HG03521 (cell line): Measurements from ENCODE around the gene CAMK1D.

Source experiments
- ATAC-seq: cut with Tn5 transposase; IDR thresholded peaks from one replicate; pipeline ENCODE4 v1.9.1; 2021; ENCODE audit warnings: mild to moderate bottlenecking, moderate library complexity; ENCODE audit not compliant: unreplicated experiment

Gene CAMK1D

GRCh38 chr10:12459762-12460161, 110.4 kb downstream of the CAMK1D start:
- ATAC-seq: no peak

DNA sequence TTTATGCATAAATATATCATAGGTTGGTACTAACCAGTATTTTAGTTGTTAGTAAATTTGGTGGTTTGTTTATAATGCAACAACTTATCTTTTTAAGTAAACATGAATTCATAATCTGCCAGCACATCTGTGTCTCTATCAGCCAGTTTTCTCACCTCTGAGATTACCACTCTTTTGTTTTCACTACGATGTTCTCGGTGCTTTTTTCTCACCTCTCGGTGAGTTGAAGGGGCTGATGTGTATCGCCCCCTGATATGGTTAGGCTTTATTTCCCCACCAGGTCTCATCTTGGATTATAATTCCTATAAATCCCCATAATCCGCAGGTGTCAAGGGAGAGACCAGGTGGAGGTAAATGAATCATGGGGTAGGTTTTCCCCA, 114.1 kb downstream of the CAMK1D start:
- no peak for ATAC-seq

DNA sequence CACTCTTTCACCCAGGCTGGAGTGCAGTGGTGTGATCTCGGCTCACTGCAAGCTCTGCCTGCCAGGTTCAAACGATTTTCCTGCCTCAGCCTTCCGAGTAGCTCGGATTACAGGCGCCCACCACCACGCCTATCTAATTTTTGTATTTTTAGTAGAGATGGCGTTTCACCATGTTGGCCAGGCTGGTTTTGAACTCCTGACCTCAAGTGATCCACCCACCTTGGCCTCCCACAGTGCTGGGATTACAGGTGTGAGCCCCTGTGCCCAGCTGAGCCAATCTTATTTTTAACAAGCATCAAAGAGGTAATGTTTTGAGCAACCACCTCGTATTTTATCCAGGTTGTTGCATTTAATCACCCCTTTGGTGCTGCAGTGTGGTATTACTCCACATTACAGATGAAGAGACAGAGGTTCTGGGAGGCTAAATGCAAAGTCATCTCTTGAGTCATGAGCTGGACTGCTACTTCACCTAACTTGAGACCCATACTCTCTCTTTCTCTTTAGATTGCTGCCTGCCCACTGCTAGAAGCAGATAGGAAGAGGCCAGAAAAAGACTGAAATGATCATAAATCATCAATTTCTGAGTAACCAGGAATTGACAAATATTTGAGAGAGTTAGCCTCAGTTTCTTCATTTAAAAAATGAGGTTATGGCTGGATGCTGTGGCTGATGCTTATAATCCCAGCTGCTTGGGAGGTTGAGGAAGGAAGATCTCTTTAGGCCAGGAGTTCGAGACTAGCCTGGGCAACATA, 116.2 kb downstream of the CAMK1D start:
- ATAC-seq: no peak

GRCh38 chr10:12466704-12467305, 117.5 kb downstream of the CAMK1D start:
- no peak for ATAC-seq

DNA sequence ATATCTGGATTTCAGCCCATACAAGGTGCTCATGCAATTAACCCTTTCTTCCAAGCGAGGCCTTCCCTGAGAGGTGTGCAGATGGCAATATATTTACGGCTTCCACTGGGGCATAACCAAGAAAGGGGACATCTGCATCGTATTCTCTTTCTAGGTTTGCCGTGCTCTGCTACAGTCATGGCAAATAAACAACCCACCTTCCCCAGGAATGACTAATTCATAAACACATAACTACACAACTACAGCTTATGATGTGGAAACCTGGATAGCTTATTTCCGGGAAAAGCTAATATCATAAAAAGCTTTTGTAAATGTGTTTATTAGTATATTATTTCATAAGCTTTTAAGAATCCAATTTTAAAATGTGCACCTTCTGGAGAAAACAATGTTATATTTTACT, 120.0 kb downstream of the CAMK1D start:
- ATAC-seq: no peak

DNA sequence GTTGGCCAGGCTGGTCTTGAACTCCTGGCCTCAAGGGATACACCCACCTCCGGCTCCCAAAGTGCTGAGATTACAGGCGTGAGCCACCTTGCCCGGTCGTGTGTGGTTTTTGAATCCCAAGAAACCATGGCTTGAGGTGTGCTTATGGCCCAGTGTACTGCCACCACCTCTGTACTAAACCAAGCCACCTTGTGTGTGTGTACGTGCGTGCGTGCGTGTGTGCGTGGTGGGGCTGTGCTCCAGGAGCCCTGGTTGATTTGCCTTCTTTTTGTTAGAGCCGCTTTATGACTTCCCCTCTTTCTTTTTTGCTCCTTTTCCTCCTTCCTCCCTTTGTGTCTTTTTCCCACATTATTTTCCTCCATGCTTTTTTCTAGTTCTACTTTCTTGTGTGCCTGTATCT, 121.4 kb downstream of the CAMK1D start:
- ATAC-seq: no peak

GRCh38 chr10:12471135-12471534, 121.8 kb downstream of the CAMK1D start:
- ATAC-seq: no peak

GRCh38 chr10:12473491-12473890, 124.1 kb downstream of the CAMK1D start:
- no peak for ATAC-seq

GRCh38 chr10:12474727-12475412, 125.5 kb downstream of the CAMK1D start:
- no peak for ATAC-seq

DNA sequence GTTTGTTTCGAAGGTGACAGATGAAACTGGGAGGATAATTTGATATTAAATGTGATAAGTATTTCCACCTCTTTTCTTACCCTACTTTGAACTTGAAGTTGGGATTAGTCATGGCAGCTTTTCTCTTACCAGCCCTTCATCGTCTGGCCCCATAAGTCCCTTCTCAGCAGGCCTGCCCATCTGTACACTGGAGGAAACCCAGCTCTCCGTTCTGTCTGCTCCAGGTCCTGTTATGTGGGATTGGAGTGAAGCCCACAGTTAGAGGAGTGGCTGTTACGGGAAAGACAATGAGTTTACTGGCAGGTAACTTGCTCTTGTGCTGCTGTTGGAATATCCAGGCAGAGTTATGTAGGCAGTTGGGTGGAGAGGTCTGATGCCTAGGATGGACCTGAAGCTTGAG, 127.3 kb downstream of the CAMK1D start:
- ATAC-seq: no peak

GRCh38 chr10:12479437-12479844, 130.1 kb downstream of the CAMK1D start:
- no peak for ATAC-seq

DNA sequence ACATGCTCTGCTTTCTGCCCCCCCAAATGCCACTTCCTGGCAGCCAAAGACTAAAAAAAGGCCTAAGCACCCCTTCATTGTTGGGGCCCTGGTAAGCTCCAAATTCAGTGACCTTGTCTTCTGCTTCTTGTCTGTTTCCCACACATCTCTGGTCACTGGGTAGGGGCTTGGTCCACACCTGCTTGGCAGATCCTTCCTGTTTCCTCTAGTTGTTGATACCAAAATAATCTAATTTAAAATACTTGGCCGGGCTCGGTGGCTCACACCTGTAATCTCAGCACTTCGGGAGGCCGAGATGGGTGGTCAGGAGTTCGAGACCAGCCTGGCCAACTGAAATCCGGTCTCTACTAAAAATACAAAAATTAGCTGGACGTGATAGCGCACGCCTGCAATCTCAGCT, 130.6 kb downstream of the CAMK1D start:
- no peak for ATAC-seq

- ATAC-seq: no peak
Measured at GRCh38 chr10:12480440-12480839, 131.1 kb downstream of the CAMK1D start.

DNA sequence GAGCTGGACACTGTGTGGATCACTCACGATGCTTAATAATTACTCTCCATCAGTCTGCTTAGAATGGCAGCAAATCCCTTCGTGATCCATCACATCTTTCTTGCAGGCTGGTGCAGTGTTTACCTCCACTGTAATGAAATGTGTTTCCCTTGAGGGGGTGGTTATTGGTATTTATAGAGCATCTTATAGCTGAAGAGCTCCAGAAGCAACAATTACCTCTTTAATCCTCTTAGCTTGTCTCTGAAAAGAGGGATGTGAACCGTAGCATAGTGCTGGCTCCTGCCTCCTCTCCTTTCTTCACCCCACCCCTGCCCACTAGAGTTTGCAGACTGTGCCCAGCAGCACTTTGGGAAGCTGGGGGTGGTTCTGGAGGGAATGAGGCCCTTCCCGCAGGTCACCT, 132.6 kb downstream of the CAMK1D start:
- ATAC-seq: no peak

DNA sequence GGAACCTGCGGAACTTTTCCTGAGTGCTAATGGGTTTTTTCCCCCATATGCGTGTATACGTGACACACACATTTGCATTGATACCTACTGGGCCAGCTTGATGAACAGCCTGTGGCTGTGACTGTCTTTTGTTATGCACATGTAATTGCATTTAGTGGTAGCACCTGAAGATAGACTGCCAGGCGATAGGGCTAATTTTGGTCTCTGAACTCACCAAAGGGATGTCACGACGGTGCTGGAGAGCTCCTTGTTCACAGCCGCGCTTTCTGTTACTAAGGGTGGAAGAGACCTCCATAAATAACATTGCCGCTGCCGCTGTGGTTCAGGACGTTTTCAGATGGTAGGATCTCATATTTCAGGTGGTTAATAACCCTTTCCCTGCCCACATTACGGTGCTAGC, 133.2 kb downstream of the CAMK1D start:
- ATAC-seq: no peak

- no peak for ATAC-seq
Measured at GRCh38 chr10:12484002-12484918, 134.9 kb downstream of the CAMK1D start.

- ATAC-seq: peak; percentile 65
Measured at GRCh38 chr10:12484941-12485805, 135.8 kb downstream of the CAMK1D start.

- no peak for ATAC-seq
Measured at GRCh38 chr10:12487366-12487765, 138.0 kb downstream of the CAMK1D start.

DNA sequence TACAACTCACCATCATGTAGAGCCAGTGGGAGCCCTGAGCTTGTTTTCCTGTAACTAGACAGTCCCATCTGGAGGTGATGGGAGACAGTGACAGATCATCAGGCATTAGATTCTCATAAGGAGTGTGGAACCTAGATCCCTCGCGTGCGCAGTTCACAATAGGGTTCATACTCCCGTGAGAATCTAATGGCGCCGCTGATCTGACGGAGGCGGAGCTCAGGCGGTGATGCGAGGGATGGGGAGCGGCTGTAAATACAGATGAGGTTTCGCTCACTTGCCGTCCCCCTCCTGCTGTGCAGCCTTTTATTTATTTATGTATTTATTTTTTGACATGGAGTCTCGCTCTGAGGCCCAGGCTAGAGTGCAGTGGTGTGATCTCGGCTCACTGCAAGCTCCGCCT, 139.3 kb downstream of the CAMK1D start:
- ATAC-seq: no peak

DNA sequence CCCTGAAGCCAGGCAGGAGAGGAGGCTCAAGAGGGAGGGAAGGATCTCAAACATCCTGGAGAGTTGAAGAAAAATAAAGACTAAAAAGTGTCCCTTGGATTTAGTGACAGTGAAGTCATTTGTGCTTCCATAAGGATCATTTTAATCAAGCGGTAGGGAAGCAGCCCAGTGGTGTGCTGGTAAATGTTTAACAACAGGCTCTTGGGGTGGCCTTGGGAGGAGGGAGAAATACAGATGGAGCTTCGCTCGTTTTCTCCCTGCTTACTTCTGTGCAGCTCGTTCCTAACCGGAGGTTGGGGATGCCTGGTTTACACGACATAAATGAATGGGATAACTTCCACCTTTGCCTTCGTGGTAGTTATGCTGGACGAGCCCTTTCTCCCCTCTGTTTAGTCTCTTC, 140.0 kb downstream of the CAMK1D start:
- no peak for ATAC-seq
